Panc1 (cell line): ENCODE results near the gene AMZ1.
"Not testable (repeated sequence)": the region's sequence is repeated elsewhere in the genome, so short reads cannot be mapped to it uniquely, and the experiment has no call there.

Experiments
- SIN3A ChIP-seq: IDR thresholded peaks from 2 replicates; pipeline ENCODE4 v1.6.1; 2012; ENCODE audit warnings: low read depth, mild to moderate bottlenecking, low read length, moderate library complexity, borderline replicate concordance; ENCODE audit not compliant: insufficient read depth
- TF ChIP-seq, protein P1 (sequence below): fragments of 450-650 bp; IDR thresholded peaks from 2 replicates; pipeline ENCODE4 v1.5.1; 2017; ENCODE audit warnings: mild to moderate bottlenecking

DNA sequence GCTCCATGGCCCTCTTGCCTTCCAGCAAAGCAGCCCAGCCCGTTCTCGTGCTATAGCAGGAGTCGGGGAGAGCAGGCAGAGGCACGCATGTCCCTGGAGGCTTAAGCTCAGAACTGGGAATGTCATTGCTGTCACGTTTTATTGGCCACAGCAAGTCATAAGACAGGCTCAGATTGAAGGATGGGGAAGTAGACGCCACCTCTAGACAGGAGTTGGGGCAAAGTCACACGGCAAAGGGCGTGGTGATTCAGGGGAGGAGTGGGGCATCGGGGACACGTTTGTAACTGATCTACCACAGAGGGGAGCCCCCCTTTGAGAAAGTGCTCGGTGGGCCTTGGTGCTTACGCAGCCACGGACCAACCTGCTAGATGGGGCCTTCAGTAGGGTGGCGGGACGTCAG is 9.5 kb upstream of the AMZ1 start:
- TF ChIP-seq, protein P1, sequence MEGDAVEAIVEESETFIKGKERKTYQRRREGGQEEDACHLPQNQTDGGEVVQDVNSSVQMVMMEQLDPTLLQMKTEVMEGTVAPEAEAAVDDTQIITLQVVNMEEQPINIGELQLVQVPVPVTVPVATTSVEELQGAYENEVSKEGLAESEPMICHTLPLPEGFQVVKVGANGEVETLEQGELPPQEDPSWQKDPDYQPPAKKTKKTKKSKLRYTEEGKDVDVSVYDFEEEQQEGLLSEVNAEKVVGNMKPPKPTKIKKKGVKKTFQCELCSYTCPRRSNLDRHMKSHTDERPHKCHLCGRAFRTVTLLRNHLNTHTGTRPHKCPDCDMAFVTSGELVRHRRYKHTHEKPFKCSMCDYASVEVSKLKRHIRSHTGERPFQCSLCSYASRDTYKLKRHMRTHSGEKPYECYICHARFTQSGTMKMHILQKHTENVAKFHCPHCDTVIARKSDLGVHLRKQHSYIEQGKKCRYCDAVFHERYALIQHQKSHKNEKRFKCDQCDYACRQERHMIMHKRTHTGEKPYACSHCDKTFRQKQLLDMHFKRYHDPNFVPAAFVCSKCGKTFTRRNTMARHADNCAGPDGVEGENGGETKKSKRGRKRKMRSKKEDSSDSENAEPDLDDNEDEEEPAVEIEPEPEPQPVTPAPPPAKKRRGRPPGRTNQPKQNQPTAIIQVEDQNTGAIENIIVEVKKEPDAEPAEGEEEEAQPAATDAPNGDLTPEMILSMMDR, result not testable (repeated sequence)
- not testable (repeated sequence) for TF ChIP-seq SIN3A
